HepG2 (cell line): ENCODE data around the gene SDK2. TPM values are rescaled to one million over a fixed set of nuclear protein-coding genes. Genes with fewer than 3 reads are reported as not detected.

Experiments
- ATAC-seq: fragments of 200-7000 bp; cut with Tn5 transposase; 3 replicates; pipeline ENCODE4 v1.9.1; 2020; ENCODE audit warnings: mild to moderate bottlenecking, moderate library complexity
- BruUV-seq: library from RNA; stranded (reverse); fragments of 400-500 nt; replicated peaks from 2 replicates; lab custom pipeline; 2021; lab: Mats Ljungman, UMichigan
- CTCF ChIA-PET: fragments of 300-600 bp; formaldehyde crosslinking; extraction: SDS; loops from one replicate; lab custom pipeline; 2021; ENCODE audit warnings: low total read pairs, inconsistent platforms, low intra/inter-chr PET ratio; lab: Yijun Ruan, JAX
- POLR2A ChIA-PET: fragments of 350-600 bp; sonication (Branson Sonifier 250); formaldehyde crosslinking; loops from one replicate; lab custom pipeline; 2020; ENCODE audit warnings: antibody characterized with exemption, inconsistent platforms; lab: Yijun Ruan, JAX
- DNase-seq: peaks from one replicate; pipeline ENCODE4 v3.0.0-alpha.2; 2015; ENCODE audit warnings: low spot score
- FAIRE-seq: peaks from 3 replicates; lab custom pipeline; 2011; peaks lifted over from hg19 to GRCh38; lab: Jason Lieb, UNC
- H2AFZ ChIP-seq: one replicate; pipeline ENCODE4 v1.6.1; 2011; ENCODE audit warnings: low read length, inconsistent platforms
- H3K27ac ChIP-seq: fragments of 300-600 bp; 3 replicates; pipeline ENCODE4 v1.8.0; 2011; ENCODE audit warnings: mixed run types, mild to moderate bottlenecking, mixed read lengths, low read length, inconsistent platforms; ENCODE audit not compliant: insufficient read depth; ENCODE audit errors: extremely low read length
- H3K27me3 ChIP-seq, 2 experiments: fragments of 200-600 bp in 1 of 2; 2 replicates in 1 of 2; 3 replicates in 1 of 2; pipeline versions ENCODE4 v1.6.0 to v1.8.0; 2011; ENCODE audit warnings: low read length in 2 of 2, mild to moderate bottlenecking in 2 of 2, moderate library complexity in 2 of 2, inconsistent platforms in 1 of 2; ENCODE audit not compliant: insufficient read depth in 2 of 2, control insufficient read depth in 1 of 2
- H3K36me3 ChIP-seq, 2 experiments: fragments of 200-600 bp in 1 of 2; replicated peaks in 1 of 2; 2 replicates in 1 of 2; 3 replicates in 1 of 2; pipeline versions ENCODE4 v1.5.1 to v1.8.0; 2011; ENCODE audit warnings: low read length in 2 of 2, inconsistent platforms in 1 of 2; ENCODE audit not compliant: insufficient read depth in 2 of 2, control insufficient read depth in 1 of 2
- H3K4me1 ChIP-seq: 2 replicates; pipeline ENCODE4 v1.5.1; 2012; ENCODE audit warnings: low read length, inconsistent platforms; ENCODE audit not compliant: insufficient read depth
- H3K4me2 ChIP-seq: 2 replicates; pipeline ENCODE4 v1.6.0; 2011; ENCODE audit warnings: low read depth, low read length, inconsistent platforms
- H3K4me3 ChIP-seq, 3 experiments: fragments of 200-600 bp in 1 of 3; sonication (generic), shearing (Covaris generic) in 1 of 3; replicated peaks in 1 of 3; 2 replicates each; pipeline ENCODE4 v1.5.1; 2011 to 2016; ENCODE audit warnings: low read length in 3 of 3, inconsistent platforms in 2 of 3, low read depth in 2 of 3, mild to moderate bottlenecking in 2 of 3, control low read depth in 1 of 3, mixed read lengths in 1 of 3; ENCODE audit not compliant: insufficient read depth in 1 of 3
- H3K79me2 ChIP-seq: one replicate; pipeline ENCODE4 v1.6.1; 2011; ENCODE audit warnings: low read length, inconsistent platforms; ENCODE audit not compliant: insufficient read depth
- H3K9ac ChIP-seq: 2 replicates; pipeline ENCODE4 v1.6.0; 2011; ENCODE audit warnings: mild to moderate bottlenecking, low read depth, low read length, inconsistent platforms; ENCODE audit not compliant: insufficient read depth
- H3K9me3 ChIP-seq: 2 replicates; pipeline ENCODE4 v1.5.1; 2012; ENCODE audit warnings: mild to moderate bottlenecking, low read length
- H4K20me1 ChIP-seq: 2 replicates; pipeline ENCODE4 v1.6.0; 2011; ENCODE audit warnings: inconsistent platforms, mild to moderate bottlenecking, low read length, moderate library complexity; ENCODE audit not compliant: insufficient read depth
- BCL6 ChIP-seq: IDR thresholded peaks from 2 replicates; pipeline ENCODE4 v1.6.1; 2016; ENCODE audit warnings: missing genetic modification reagents, missing compliant biosample characterization
- MIER2 ChIP-seq: IDR thresholded peaks from 2 replicates; pipeline ENCODE4 v1.6.1; 2016; ENCODE audit warnings: missing biosample characterization, missing genetic modification reagents
- PHF21A ChIP-seq: sonication (generic); formaldehyde crosslinking; IDR thresholded peaks from 2 replicates; pipeline ENCODE4 v1.5.0; 2020; ENCODE audit warnings: mild to moderate bottlenecking, missing genetic modification reagents
- WGBS: methylation state at CpG from one replicate; pipeline ENCODE4 v1.1.6; 2017; ENCODE audit warnings: low lambda C conversion rate; 5-methylcytosine and 5-hydroxymethylcytosine counted together
- in situ Hi-C: cut with HindIII; loops from 2 replicates; pipeline ENCODE4 v1.10.0; 2017; ENCODE audit warnings: low pct_unique_long_range_greater_than_20kb; ENCODE audit not compliant: extremely low pct_ligation_motif_present
- intact Hi-C: fragments of 100-400 bp; cut with micrococcal nuclease; formaldehyde crosslinking; loops from one replicate; pipeline ENCODE4 v1.10.0; 2022; ENCODE audit not compliant: unreplicated experiment
- polyA plus RNA-seq, 8 experiments: library from polyadenylated mRNA; depleted of rRNA in 3 of 8; stranded (reverse) in 7 of 8; unstranded in 1 of 8; fragments of >200 nt; fragmentation: Illumina TruSeq in 4 of 8; extraction: Trizol in 4 of 8; gene quantifications; 2 replicates each; pipeline versions ENCODE4 v1.2.1 to v1.2.3, GENCODE V29; 2011 to 2016; ENCODE audit warnings: low read depth in 4 of 8, missing spikeins in 1 of 8, mixed read lengths in 1 of 8; ENCODE audit not compliant: insufficient read depth in 1 of 8
- total RNA-seq, 5 experiments: library from RNA; depleted of rRNA; stranded (reverse); fragments of >200 nt; fragmentation: Illumina TruSeq; extraction: Trizol; gene quantifications; 2 replicates each; pipeline ENCODE4 v1.2.3, GENCODE V29; 2016; ENCODE audit warnings: low read depth in 1 of 5
- TF ChIP-seq, protein P1 (sequence below): sonication (generic); formaldehyde crosslinking; IDR thresholded peaks from 2 replicates; pipeline ENCODE4 v1.4.0; 2020; ENCODE audit warnings: missing genetic modification reagents, mild to moderate bottlenecking, borderline replicate concordance
- TF ChIP-seq, protein P2 (sequence below): sonication (generic); formaldehyde crosslinking; IDR thresholded peaks from 2 replicates; pipeline ENCODE4 v1.5.0; 2020; ENCODE audit warnings: missing genetic modification reagents

Gene SDK2
- total and polyA plus RNA-seq, 2 of the 13 experiments (the other 11 are each of a cell fraction or from before 2014, with no cell fraction given), result not detected

DNA sequence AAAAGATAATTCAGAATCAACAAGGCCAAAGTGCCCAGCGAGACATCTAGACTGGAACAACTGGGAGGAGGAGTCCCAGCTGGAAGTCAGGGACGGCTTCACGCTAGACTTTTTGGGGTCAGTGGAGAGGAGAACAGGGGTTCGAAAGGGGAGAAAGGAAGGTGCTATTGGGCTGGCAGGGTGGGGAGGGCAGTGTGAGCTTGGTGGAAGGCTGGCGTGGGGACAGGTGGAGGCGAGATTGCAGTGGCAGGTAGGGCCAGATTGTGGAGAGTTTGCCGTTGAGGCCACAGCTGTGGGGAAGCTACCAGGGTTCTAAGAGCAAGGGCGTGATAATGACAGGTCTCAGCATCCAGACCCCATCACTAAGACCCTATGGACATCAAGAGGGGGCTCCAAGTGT, 10.5 kb downstream of the SDK2 start:
- Histone ChIP-seq H3K9ac (no peak overlapping the region), H3K27ac (no peak overlapping the region), H3K4me2 (no peak overlapping the region), H4K20me1 (no peaks in the 10 kb centered on the region), H2AFZ (no peak overlapping the region), H3K79me2 (no peaks in the 10 kb centered on the region), H3K4me1 (no peaks in the 10 kb centered on the region), H3K4me3 (no peak overlapping the region), H3K27me3 (peaks cover 18 to 70% of the 10 kb centered on the region in 2 experiments), H3K9me3 (no peaks in the 10 kb centered on the region), H3K36me3 (no peaks in the 10 kb centered on the region)
- CTCF ChIA-PET, result no interaction called here
- ATAC-seq (no peak), FAIRE-seq (no peak), DNase-seq (no peak)
- in situ Hi-C loops, result no loop called here
- TF ChIP-seq MIER2 (CRISPR knock-in tag) (no peak), BCL6 (CRISPR knock-in tag) (no peak), PHF21A (no peak)
- TF ChIP-seq, protein P1, sequence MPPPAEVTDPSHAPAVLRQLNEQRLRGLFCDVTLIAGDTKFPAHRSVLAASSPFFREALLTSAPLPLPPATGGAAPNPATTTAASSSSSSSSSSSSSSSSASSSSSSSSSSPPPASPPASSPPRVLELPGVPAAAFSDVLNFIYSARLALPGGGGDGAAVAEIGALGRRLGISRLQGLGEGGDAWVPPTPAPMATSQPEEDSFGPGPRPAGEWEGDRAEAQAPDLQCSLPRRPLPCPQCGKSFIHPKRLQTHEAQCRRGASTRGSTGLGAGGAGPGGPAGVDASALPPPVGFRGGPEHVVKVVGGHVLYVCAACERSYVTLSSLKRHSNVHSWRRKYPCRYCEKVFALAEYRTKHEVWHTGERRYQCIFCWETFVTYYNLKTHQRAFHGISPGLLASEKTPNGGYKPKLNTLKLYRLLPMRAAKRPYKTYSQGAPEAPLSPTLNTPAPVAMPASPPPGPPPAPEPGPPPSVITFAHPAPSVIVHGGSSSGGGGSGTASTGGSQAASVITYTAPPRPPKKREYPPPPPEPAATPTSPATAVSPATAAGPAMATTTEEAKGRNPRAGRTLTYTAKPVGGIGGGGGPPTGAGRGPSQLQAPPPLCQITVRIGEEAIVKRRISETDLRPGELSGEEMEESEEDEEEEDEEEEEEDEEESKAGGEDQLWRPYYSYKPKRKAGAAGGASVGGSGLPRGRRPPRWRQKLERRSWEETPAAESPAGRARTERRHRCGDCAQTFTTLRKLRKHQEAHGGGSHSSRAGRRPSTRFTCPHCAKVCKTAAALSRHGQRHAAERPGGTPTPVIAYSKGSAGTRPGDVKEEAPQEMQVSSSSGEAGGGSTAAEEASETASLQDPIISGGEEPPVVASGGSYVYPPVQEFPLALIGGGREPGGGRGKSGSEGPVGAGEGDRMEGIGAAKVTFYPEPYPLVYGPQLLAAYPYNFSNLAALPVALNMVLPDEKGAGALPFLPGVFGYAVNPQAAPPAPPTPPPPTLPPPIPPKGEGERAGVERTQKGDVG (CRISPR knock-in tag), result no peak
- TF ChIP-seq, protein P2, sequence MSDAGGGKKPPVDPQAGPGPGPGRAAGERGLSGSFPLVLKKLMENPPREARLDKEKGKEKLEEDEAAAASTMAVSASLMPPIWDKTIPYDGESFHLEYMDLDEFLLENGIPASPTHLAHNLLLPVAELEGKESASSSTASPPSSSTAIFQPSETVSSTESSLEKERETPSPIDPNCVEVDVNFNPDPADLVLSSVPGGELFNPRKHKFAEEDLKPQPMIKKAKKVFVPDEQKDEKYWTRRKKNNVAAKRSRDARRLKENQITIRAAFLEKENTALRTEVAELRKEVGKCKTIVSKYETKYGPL (CRISPR knock-in tag), result no peak
- intact Hi-C loops, result no loop called here
- POLR2A ChIA-PET, result no interaction called here
- WGBS, result 17% methylated on average over 8 of the region's 8 CpGs
- no TSS peak for BruUV-seq
